Measurements from ENCODE around the gene FCHO2. TPM values are rescaled to one million over a fixed set of nuclear protein-coding genes. Genes with fewer than 3 reads are reported as not detected.
"Not testable (repeated sequence)": the region's sequence is repeated elsewhere in the genome, so short reads cannot be mapped to it uniquely, and the experiment has no call there.

The FCHO2 gene
- total RNA-seq, 3 donors from 2014 or later: 49.5 to 57.6 (median 56.7) TPM

DNA sequence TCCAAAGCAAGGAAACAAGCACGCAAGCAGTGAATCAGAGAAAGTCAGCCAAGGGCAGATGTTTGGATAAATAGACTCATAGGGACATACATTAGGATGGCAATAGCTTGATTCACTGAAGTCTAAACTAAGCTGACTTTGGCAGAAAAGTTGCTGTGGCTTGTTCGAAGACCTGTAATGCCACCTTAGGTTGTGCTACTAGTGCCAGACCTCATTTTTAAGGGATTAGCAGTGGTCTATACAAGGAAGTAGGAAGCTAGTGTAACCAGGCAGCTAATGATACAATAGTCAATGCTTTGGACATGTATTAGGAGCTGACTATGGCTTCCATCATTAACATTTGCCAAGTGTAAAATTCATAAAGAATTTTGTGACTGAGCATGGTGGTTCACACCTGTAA is 63.1 kb downstream of the FCHO2 start:
- intact Hi-C loops (cut with DNase I, micrococcal nuclease): no loop called here
- no peaks in the 10 kb centered on the region for H3K36me3 ChIP-seq (ENCODE audit: low read depth)
- no peaks in the 10 kb centered on the region for H3K9me3 ChIP-seq
- H3K4me1 ChIP-seq (ENCODE audit: low read depth): no peaks in the 10 kb centered on the region
- ATAC-seq (no peak), DNase-seq (no peak)
- no peak overlapping the region for H3K4me3 ChIP-seq
- TF ChIP-seq, protein P1, sequence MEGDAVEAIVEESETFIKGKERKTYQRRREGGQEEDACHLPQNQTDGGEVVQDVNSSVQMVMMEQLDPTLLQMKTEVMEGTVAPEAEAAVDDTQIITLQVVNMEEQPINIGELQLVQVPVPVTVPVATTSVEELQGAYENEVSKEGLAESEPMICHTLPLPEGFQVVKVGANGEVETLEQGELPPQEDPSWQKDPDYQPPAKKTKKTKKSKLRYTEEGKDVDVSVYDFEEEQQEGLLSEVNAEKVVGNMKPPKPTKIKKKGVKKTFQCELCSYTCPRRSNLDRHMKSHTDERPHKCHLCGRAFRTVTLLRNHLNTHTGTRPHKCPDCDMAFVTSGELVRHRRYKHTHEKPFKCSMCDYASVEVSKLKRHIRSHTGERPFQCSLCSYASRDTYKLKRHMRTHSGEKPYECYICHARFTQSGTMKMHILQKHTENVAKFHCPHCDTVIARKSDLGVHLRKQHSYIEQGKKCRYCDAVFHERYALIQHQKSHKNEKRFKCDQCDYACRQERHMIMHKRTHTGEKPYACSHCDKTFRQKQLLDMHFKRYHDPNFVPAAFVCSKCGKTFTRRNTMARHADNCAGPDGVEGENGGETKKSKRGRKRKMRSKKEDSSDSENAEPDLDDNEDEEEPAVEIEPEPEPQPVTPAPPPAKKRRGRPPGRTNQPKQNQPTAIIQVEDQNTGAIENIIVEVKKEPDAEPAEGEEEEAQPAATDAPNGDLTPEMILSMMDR (IDR thresholded peaks at IDR 0.05): no peak

GRCh38 chr5:73019766-73020165 is 63.9 kb downstream of the FCHO2 start:
- ATAC-seq (no peak), DNase-seq (no peak)
- no peak overlapping the region for H3K4me3 ChIP-seq
- H3K9me3 ChIP-seq: no peaks in the 10 kb centered on the region
- H3K4me1 ChIP-seq (ENCODE audit: low read depth): no peaks in the 10 kb centered on the region
- H3K36me3 ChIP-seq (ENCODE audit: low read depth): no peaks in the 10 kb centered on the region
- TF ChIP-seq, protein P1 (IDR thresholded peaks at IDR 0.05): no peak
- intact Hi-C loops (cut with DNase I, micrococcal nuclease): no loop called here

- H3K36me3 ChIP-seq (ENCODE audit: low read depth): no peaks in the 10 kb centered on the region
- H3K9me3 ChIP-seq: no peaks in the 10 kb centered on the region
Observed at GRCh38 chr5:73022471-73023169, 66.8 kb downstream of the FCHO2 start.

GRCh38 chr5:73024946-73025544 is 69.2 kb downstream of the FCHO2 start:
- DNase-seq; intact Hi-C loops (cut with DNase I, micrococcal nuclease); H3K4me3 ChIP-seq; H3K4me1 ChIP-seq (ENCODE audit: low read depth); ATAC-seq; H3K36me3 ChIP-seq (ENCODE audit: low read depth); H3K9me3 ChIP-seq: not testable (repeated sequence)

More at GRCh38 chr5:73022471-73023169, 66.8 kb downstream of the FCHO2 start:
- ATAC-seq (no peak), DNase-seq (no peak)
- TF ChIP-seq, protein P1 (IDR thresholded peaks at IDR 0.05): no peak
- no peaks in the 10 kb centered on the region for H3K4me1 ChIP-seq (ENCODE audit: low read depth)
- no peak overlapping the region for H3K4me3 ChIP-seq
- intact Hi-C loops (cut with DNase I, micrococcal nuclease): no loop called here

DNA sequence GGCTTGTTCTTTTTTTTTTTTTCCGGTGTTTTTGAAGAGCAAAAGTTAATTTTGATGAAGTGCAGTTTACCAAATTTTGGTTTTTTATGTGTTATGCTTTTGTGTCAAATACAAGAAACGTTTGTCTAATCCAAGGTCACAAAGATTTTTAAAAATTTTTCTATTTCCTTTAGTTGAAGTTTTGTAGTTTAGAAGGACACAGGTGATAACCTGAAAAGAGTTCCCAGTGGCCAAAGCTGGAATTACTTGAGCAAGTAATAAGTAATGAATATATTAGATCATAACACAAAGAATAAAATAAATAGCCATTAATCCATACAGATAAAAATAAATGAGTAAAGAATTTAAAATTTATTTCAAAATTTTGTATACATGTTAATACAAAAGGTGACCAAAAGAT is 71.5 kb downstream of the FCHO2 start:
- intact Hi-C loops (cut with DNase I, micrococcal nuclease): no loop called here
- H3K36me3 ChIP-seq (ENCODE audit: low read depth): no peaks in the 10 kb centered on the region
- DNase-seq: no peak
- ATAC-seq: no peak
- H3K9me3 ChIP-seq: no peaks in the 10 kb centered on the region
- TF ChIP-seq, protein P1 (IDR thresholded peaks at IDR 0.05): no peak
- H3K4me1 ChIP-seq (ENCODE audit: low read depth): no peaks in the 10 kb centered on the region
- no peak overlapping the region for H3K4me3 ChIP-seq

- TF ChIP-seq, protein P1 (IDR thresholded peaks at IDR 0.05): no peak
- no peaks in the 10 kb centered on the region for H3K9me3 ChIP-seq
- ATAC-seq (no peak), DNase-seq (no peak)
- no peak overlapping the region for H3K4me3 ChIP-seq
- intact Hi-C loops (cut with DNase I, micrococcal nuclease): no loop called here
- no peaks in the 10 kb centered on the region for H3K4me1 ChIP-seq (ENCODE audit: low read depth)
- no peaks in the 10 kb centered on the region for H3K36me3 ChIP-seq (ENCODE audit: low read depth)
Observed at GRCh38 chr5:73027816-73028215, 72.0 kb downstream of the FCHO2 start.

All from mucosa of descending colon (tissue), 3 donors.